EL (cell line): ENCODE data around the gene CCDC117.

Experiments used
- DNase-seq: peaks from one replicate; pipeline ENCODE4 v3.0.0-alpha.2; 2016

The CCDC117 gene

DNA sequence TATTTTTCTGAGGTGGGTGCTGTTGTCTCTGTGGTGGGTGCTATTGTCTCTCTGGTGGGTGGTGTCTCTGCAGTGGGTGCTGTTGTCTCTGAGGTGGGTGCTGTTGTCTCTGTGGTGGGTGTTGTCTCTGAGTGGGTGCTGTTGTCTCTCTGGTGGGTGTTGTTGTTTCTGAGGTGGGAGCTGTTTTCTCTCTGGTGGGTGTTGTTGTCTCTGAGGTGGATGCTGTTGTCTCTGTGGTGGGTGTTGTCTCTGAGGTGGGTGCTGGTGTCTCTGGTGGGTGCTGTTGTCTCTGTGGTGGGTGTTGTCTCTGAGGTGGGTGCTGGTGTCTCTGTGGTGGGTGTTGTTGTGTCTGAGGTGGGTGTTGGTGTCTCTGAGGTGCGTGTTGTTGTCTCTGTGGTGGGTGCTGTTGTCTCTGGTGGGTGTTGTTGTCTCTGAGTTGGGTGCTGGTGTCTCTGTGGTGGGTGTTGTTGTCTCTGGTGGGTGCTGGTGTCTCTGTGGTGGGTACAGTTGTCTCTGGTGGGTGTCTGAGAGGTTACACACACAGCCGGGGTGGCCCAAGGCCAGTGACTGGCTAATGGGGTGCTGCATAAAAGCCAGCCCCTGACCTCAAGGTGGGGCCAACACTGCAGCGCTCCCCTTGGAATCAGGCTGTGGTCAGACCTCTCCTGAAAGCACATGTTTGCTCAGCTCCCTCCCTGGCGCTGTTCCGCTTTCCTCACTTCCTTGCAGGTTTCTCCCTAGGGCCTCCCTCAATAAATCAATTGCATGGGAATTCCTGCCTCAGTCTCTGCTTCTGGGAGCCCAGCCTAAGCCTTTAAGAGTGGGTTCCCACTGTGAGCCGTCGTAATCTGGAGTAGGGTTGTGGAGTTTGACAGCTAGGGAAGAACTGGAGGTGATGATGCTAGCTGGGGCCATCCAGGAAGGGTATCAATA lies 58.9 kb downstream of the CCDC117 start:
- no peak for DNase-seq

DNA sequence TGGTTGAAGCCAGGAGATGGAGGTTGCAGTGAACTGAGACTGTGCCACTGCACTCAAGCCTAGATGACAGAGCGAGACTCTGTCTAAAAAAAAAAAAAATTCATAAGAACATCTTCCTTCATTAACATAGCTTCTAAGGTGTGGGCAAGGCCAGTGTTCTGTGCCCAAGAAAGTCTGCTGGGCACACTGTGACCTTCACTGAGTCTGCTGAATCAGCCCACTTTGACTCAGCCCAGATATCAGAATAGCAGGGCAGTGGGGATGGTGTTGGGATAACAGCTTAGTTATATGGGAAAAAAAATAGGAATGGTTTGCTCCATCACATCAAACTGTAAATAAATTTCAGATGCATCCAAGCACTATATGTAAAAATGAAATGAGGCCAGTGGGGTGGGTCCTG lies 60.2 kb downstream of the CCDC117 start:
- DNase-seq: no peak

DNA sequence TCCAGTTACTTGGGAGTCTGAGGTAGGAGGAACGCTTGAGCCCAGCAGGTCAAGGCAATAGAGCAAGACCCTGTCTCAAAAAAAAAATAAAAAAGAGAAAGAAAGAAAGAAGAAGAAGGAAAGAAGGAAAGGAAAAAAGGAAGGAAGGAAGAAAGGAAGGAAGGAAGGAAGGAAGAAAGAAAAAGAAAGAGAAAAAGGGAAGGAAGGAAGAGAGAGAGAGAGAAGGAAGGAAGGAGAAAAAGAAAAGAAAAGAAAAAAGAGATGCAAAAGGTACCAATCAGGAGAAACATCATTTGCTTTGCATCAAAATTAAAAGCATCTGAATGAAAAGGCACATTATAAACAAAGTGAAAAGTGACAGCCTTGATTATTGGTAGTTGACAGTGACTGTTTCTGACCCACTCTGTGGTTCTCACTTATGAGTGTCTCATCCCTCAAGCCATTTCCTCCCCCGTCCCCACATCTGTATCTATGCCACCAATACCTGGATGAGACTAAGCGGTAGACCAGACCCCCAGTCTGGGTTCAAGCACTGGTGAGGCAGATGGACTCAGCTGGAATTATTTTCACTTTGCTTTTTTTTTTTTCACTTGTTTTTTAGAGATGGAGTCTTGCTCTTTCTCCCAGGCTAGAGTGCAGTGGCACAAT lies 60.9 kb downstream of the CCDC117 start:
- no peak for DNase-seq

DNA sequence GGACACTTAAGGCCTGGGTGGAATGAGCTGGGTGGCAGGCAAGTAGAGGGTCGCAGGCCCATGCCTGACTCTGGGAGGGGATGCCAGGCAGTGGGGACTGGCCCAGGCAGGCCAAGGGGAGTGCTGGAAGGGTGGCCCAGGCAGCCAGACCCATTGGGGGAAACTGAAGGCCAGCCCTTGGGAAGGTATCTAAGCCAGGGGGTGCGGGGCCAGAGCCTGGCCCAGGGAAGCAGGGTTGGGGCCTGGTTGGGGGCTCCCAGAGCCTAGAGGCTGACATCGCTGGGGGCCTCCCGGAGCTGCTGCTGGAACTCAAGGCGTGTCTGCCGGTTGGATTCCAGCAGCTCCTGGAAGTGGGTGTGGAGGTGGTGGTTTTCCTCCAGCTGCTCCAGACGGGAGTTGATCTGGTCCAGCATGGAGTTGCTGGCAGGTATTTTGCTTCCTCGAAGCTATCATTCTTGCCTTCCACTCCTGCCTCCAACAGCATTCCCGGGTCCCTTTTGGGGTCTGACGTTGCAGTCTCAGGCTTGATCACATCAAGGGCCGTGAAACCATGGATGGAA lies 63.2 kb downstream of the CCDC117 start:
- no peak for DNase-seq

DNA sequence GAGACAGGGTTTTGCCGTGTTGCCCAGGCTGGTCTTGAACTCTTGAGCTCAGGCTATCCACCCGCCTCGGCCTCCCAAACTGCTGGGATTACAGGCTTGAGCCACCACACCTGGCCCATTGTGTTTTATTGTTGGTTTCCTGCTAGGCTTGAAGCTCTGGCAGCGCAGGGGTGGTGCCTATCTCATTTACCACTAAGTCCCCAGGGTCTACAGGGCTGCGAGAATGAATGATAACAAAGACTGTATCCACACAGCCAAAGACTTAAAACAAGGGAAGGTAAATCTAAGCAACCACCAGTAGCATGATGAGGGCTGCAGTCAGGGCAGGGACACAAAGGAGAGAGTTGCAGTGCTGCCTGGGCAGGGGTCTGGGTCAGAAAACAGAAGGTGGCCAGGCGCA lies 65.1 kb downstream of the CCDC117 start:
- no peak for DNase-seq
